GM19324 (cell line): ENCODE results near the gene PDE9A.

Source experiments
- ATAC-seq: cut with Tn5 transposase; IDR thresholded peaks from one replicate; pipeline ENCODE4 v1.9.1; 2021; ENCODE audit warnings: mild to moderate bottlenecking, moderate library complexity; ENCODE audit not compliant: unreplicated experiment, low FRiP score

Gene PDE9A

GRCh38 chr21:42670058-42670880 lies 16.8 kb downstream of the PDE9A start:
- ATAC-seq: no peak

- ATAC-seq: no peak
Measured at GRCh38 chr21:42670884-42671283, 17.5 kb downstream of the PDE9A start.

DNA sequence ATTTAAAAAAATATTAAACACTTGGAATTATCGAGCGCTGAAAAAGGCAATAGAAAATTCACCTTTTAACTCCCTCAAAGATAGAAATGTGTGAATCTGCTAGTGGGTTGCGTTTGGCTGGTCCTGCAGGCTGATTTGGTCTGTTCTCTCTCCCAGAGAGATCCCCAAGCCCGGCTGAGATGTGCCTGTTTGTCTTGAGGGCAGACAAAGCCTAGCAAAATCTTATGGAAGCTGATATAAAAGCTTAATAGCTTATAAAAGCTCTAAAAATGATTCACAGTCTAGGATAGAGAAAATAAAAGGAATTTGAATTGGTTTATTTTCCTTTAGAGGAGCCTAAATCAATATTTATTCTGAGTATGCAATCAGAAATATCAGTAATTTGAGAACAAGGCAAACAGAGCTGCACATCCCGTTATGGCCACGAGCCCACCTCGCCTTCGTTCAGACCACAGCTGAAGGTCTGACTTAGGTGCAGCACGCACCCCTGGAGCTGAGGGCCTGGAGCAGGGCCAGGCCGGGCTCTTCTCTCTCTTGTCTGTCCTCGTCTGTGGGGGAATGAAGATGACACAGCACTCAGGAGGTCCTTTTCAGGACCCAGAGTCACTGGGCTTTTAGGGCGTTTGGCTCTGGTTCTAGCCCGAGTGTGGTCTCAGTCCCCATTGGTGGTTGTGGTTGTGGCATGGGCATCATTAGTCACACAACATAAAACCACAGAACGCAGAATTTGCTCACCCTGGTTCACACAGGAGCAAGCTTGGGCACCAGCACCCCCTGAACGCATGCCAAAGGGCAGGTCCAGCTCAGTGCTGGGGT lies 18.6 kb downstream of the PDE9A start:
- no peak for ATAC-seq

DNA sequence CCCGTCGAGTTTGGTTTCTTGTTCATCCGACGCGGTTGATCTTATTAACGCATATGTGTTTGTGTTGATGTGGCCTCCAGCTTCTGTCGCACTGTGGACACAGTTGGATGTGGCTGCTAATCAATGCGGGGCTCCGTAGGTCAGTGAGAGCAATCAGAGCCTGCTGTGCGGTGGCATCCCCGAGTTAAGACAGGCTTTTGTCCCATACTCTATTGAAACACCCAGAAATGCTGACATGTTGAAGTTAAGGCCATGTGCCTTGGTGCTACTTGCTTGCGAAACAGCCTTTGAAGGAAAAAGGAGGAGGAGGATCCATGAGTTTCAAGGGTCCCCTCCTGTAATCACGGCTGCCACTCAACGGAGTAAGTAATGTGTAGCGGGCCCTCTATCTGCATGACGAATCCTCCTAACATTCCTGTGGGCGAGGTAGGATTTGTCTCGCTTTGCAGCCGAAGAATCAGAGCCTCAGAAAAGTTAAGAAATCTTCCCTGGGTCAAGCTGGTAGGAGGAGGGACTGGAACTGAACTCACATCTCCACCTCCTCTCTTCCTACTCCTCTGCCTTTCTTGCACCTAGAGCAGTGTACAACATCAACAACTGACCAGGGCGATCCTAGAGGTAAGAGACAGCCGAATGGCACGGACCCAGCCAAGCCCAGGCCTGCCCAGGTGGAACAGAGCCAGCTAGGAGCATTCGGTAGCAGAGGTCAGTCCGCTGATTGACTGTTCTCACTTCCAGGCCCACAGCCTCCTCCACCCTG lies 19.5 kb downstream of the PDE9A start:
- no peak for ATAC-seq

DNA sequence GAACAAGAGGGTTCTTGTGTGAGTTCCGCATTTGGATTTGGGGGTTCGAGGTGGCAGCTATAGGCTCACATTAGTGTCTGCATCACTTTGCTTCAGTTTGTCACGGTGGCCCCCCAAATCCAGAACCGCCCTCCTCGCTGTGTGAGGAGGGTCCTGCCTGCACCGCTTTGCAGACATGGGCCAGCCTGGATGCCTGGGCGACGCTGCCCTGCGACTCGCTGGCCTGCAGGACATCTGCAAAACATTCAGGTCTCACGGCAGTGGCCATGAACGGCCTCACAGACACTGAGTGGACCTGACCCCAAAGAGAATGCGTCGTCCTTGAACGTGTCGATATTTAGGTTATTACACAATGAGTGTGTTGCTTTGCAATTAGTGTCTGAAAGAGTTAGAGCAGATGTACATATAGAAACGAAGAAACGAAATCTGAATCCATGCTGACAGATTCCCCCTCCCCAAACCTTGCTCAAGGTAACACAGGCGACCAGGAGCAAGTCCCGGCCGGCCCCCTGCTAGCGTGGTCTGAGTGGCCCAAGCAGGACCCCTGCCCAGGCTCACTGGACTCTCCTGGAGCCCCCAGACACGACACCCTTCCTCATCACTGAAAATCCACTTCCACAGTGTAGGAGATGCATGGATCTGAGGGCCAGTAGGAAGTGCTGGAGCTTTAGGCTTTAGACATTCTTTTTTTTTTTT lies 20.4 kb downstream of the PDE9A start:
- no peak for ATAC-seq

DNA sequence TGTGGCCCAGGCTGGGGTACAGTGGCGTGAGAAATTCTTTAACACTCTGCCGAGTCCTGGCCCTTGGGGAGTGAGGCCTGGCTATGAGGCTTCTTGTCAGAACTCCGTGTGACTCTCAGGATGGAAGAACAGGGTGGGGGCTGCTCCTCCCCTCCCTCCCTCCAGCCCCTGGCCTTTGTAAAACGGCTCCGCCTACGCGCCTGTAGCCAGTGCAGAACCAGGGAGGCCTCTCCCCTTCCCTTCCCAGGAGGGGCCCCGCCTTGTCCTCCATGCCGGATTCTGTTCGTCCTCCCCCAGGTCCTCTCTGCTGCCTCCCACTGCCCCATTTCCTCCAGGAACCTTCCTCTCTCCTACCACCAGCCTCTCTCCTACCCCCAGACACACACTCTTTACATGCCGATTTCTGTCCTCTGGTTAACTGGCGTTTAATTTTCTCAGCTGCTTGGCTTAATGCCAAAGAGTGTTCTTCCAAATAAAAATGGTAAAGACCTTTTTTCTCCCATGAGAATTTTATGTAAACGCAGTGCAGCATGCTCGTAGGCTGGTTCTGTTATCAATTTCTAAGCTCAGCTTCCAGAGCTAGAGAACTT lies 21.0 kb downstream of the PDE9A start:
- ATAC-seq: no peak

DNA sequence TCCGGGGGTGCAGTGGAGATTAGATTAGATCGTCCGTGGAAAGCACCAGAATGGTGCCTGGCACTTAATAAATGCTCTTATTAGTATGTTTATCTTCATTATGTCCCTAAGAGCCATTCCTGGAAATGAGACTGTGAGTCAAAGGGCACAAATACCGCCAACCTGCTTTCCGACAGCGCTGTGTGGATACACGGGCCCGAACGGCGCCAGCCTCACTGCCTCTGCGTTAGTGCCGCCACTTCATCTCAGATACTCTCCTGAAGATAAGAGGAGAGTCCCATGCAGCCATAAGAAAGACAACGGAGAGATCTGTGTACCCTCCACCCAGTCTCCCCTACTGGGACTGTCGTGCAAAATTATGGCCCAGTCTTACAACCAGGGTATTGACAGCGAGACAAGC lies 22.0 kb downstream of the PDE9A start:
- no peak for ATAC-seq

- no peak for ATAC-seq
Measured at GRCh38 chr21:42676808-42677207, 23.4 kb downstream of the PDE9A start.

GRCh38 chr21:42677339-42678321 lies 24.2 kb downstream of the PDE9A start:
- ATAC-seq: no peak

DNA sequence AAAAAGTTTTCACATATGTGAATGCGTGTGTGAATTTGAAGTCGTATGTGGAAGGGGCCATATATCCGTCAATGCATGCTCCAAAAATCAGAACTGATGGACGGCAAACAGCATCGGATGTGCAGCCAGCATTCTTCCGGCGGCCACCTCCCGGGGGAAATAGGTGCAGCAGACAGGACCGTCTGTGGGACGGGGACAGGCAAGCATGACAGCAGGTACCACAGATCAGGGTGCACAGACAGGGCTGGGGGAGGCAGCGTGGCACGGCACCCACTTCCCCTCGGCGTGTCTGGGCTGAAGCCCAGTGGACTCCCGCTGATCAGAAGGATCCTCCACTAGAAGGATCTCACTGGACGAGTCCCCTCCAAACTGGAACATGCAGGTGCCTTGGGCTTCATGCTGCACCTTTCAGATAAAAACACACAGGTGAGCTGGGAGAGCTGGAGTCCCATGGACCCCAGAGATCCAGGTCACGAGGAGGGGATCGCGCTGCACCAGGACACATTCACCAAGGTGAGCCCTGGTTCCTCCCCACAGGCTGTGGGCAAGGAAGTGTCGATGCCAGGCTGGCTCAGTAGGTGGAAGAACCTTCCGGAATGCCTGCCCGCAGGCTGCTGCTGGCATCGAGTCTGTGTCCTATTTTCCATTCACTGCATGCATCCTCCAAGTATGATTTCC lies 25.3 kb downstream of the PDE9A start:
- no peak for ATAC-seq

GRCh38 chr21:42679319-42680057 lies 26.1 kb downstream of the PDE9A start:
- ATAC-seq: no peak

GRCh38 chr21:42680058-42680330 lies 26.6 kb downstream of the PDE9A start:
- ATAC-seq: no peak

DNA sequence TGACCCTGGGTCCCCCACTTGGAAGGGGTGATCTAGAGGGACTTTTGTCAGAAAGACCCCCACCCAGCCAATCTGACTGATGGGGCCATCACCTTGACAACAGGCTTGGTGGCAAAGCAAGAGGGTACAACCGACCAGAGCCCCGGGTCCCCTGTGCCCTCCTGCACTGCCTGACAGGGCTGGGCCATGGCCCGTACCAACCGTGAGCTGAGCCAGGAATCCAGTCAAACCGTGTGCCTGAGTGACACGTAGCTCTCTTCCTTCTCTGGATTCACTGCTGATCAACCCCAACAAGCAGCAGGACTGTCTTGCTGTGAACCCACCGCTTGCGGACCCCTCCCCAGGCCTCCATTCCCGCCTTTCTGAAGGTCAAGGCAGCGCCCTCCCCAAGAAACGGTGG lies 27.0 kb downstream of the PDE9A start:
- ATAC-seq: no peak

DNA sequence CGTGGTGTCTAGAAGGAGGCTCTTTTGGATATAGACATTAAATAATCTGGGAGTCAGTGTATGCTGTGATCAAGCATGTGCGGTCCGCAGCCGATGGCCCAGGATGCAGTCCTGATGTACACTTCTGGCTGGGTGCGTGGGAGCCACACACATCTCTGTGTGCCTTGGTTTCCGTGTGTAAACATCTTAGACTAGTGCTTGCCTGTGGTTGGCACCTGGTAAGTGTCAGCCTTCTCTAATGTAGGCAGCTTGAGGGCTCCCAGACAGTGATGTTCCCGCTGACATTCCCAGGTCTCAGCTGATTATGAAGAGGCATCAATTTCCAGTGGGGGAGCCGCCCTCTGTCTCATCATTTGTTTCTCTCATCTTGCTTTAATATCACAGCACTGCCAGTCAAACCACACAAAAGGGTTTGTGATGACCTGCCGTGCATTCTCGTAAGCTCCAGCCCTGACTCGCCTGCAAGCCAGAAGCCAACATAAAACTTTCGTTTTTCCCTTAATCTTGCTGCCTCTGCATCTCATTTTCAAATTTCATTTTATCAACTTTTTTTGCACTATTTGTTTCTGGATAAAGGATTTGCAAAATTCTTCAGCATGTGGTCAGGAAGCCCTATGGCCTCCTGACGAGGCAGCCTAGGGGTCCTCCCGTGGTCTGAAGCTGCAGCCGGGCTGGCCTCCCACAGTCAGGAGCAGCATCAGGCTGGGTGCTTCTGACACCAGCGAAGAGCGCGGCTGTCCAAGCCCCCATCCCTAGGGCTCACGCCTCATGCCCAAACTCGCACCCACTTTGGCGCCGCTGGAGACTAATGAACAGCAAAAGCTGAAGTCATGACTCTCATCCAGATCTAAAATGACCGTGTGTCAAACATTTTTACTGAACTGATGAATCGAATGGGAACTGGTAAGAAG lies 28.1 kb downstream of the PDE9A start:
- no peak for ATAC-seq

GRCh38 chr21:42682661-42683210 lies 29.3 kb downstream of the PDE9A start:
- ATAC-seq: no peak

- ATAC-seq: no peak
Measured at GRCh38 chr21:42683371-42684108, 30.1 kb downstream of the PDE9A start.
